ENCODE results near the gene RAET1G. TPM values are rescaled to one million over a fixed set of nuclear protein-coding genes. Genes with fewer than 3 reads are reported as not detected.

Gene RAET1G
- total and polyA plus RNA-seq, 9 of the 15 experiments (the other 6 are each of a cell fraction or from before 2014, with no cell fraction given) = 0.11 TPM; not detected in 8

DNA sequence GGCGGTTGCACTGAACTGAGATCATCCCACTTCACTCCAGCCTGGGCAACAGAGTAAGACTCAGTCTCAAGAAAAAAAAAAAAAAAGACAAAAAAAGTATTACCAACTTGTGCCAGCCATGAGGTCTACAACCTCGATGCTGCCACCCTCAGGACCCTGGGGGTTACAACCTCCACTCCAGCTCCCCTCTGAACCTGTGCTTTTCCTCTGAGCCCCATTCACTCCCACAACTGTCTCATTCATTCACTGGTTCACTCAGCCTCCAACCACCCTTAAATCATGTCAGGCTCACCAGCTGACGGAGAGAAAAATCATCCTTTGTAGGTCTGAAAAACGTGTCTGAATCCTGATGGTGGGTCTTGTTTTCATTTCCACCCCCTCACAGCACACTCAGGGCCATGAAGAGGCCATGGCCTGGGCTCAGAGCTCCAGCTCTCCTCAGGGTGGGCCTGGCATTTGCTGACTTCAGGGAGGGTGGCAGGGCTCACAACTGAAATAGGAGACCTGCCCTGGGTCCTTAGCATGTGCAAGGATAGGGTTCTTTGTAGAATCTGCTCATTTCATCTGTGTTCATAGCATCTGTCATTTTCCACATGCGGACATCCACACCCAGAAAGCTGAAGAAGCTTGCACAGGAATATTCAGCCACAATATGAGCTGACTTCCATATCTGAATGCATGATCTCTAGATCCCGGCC lies 39.0 kb upstream of the RAET1G start:
- no peak overlapping the region for H2AFZ ChIP-seq (ENCODE audit: low read depth, low read length)
- ATAC-seq = no peak
- in situ Hi-C loops (cut with MboI) = no loop called here
- H4K20me1 ChIP-seq (replicated peaks; ENCODE audit: control insufficient read depth, insufficient read depth, low read length) = no peaks in the 10 kb centered on the region
- H3K36me3 ChIP-seq (ENCODE audit: control insufficient read depth, insufficient read depth, low read length) = no peaks in the 10 kb centered on the region
- H3K27ac ChIP-seq (ENCODE audit: extremely low read depth, low read depth, low read length) = no peak overlapping the region
- ChIA-PET POLR2A (interaction anchor here (0.6 to 1.3 kb wide), 2 partner anchors 12 to 398 kb away, joined by 3 to 5 read pairs; no protein-coding TSS in a partner anchor), CTCF (ENCODE audit: low intra/inter-chr PET ratio) (interaction anchor here (0.7 kb wide), 1 partner anchor 121 kb away, joined by 4 read pairs; no protein-coding TSS in a partner anchor)
- H3K4me1 ChIP-seq (replicated peaks in 1 of 2; ENCODE audit: control insufficient read depth in 2 of 2, insufficient read depth in 2 of 2, low read length in 2 of 2) = peaks cover 9 to 21% of the 10 kb centered on the region in 2 experiments; a peak in 4 of 5 replicates
- no peak overlapping the region for H3K4me2 ChIP-seq (ENCODE audit: insufficient read depth, low read length)
- no peak for FAIRE-seq
- H3K4me3 ChIP-seq = no peak overlapping the region
- WGBS (ENCODE audit: insufficient coverage, low coverage, missing lambda C conversion rate) = 47% methylated on average over 6 of the region's 6 CpGs
- H3K9ac ChIP-seq (ENCODE audit: insufficient read depth in 1 of 2, low read depth in 2 of 2, low read length in 2 of 2) = no peak overlapping the region
- peaks cover 10% of the 10 kb centered on the region for H3K9me3 ChIP-seq (replicated peaks; ENCODE audit: control insufficient read depth, insufficient read depth, low read depth, low read length)
- TF ChIP-seq ZNF384 (IDR thresholded peaks at IDR 0.05; ENCODE audit: low read depth, low read length) = peak; percentile 60
- TF ChIP-seq MEIS2 (IDR thresholded peaks at IDR 0.05; ENCODE audit: partially characterized antibody) = peak; percentile 17
- TF ChIP-seq, protein P1, sequence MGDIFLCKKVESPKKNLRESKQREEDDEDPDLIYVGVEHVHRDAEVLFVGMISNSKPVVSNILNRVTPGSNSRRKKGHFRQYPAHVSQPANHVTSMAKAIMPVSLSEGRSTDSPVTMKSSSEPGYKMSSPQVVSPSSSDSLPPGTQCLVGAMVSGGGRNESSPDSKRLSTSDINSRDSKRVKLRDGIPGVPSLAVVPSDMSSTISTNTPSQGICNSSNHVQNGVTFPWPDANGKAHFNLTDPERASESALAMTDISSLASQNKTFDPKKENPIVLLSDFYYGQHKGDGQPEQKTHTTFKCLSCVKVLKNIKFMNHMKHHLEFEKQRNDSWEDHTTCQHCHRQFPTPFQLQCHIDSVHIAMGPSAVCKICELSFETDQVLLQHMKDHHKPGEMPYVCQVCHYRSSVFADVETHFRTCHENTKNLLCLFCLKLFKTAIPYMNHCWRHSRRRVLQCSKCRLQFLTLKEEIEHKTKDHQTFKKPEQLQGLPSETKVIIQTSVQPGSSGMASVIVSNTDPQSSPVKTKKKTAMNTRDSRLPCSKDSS (IDR thresholded peaks at IDR 0.05; ENCODE audit: low read depth, partially characterized antibody) = no peak
- TF ChIP-seq, protein P2, sequence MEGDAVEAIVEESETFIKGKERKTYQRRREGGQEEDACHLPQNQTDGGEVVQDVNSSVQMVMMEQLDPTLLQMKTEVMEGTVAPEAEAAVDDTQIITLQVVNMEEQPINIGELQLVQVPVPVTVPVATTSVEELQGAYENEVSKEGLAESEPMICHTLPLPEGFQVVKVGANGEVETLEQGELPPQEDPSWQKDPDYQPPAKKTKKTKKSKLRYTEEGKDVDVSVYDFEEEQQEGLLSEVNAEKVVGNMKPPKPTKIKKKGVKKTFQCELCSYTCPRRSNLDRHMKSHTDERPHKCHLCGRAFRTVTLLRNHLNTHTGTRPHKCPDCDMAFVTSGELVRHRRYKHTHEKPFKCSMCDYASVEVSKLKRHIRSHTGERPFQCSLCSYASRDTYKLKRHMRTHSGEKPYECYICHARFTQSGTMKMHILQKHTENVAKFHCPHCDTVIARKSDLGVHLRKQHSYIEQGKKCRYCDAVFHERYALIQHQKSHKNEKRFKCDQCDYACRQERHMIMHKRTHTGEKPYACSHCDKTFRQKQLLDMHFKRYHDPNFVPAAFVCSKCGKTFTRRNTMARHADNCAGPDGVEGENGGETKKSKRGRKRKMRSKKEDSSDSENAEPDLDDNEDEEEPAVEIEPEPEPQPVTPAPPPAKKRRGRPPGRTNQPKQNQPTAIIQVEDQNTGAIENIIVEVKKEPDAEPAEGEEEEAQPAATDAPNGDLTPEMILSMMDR (IDR thresholded peaks at IDR 0.05 in 2 of 3, conservative IDR thresholded peaks at IDR 0.05 in 1 of 3; ENCODE audit: insufficient read depth in 2 of 3, low read depth in 1 of 3, low read length in 3 of 3) = peak; percentile 26 to 44 (median 42); a peak in 3 of 6 replicates
- no peaks in the 10 kb centered on the region for H3K9me1 ChIP-seq (ENCODE audit: control insufficient read depth, insufficient read depth, low read length)
- BruUV-seq (replicated peaks) = no TSS peak
- no peaks in the 10 kb centered on the region for H3K79me2 ChIP-seq (ENCODE audit: control insufficient read depth, insufficient read depth, low read length)
- intact Hi-C loops (cut with micrococcal nuclease) = no loop called here
- DNase-seq (ENCODE audit: extremely low read depth in 1 of 4, low spot score in 3 of 4) = peak in 1 of 4 experiments; percentile 25
- H3K27me3 ChIP-seq (ENCODE audit: control insufficient read depth in 2 of 2, insufficient read depth in 2 of 2, low read length in 2 of 2) = peaks cover 0 to 6% of the 10 kb centered on the region in 2 experiments; a peak in 2 of 5 replicates
